ENCODE measurements around the gene PAM16.

PAM16 gene

GRCh38 chr16:4358236-4358635, 7.1 kb upstream of the PAM16 start:
- H3K4me3 ChIP-seq (ENCODE audit: low read depth, low read length) = no peak overlapping the region
- DNase-seq (ENCODE audit: low read depth, low spot score) = no peak
- in situ Hi-C loops (cut with HindIII; ENCODE audit: low sequenced_read_pairs) = no loop called here
- no peak for TF ChIP-seq CTCF (IDR thresholded peaks at IDR 0.05; ENCODE audit: low read depth, low read length)

- no peak overlapping the region for H3K4me3 ChIP-seq (ENCODE audit: low read depth, low read length)
- DNase-seq (ENCODE audit: low read depth, low spot score) = no peak
- in situ Hi-C loops (cut with HindIII; ENCODE audit: low sequenced_read_pairs) = no loop called here
- TF ChIP-seq CTCF (IDR thresholded peaks at IDR 0.05; ENCODE audit: low read depth, low read length) = no peak
Observed at GRCh38 chr16:4356820-4357219, 5.7 kb upstream of the PAM16 start.

GRCh38 chr16:4354512-4355409, 3.6 kb upstream of the PAM16 start:
- no peak overlapping the region for H3K4me3 ChIP-seq (ENCODE audit: low read depth, low read length)
- TF ChIP-seq CTCF (IDR thresholded peaks at IDR 0.05; ENCODE audit: low read depth, low read length) = no peak
- no peak for DNase-seq (ENCODE audit: low read depth, low spot score)
- in situ Hi-C loops (cut with HindIII; ENCODE audit: low sequenced_read_pairs) = no loop called here

GRCh38 chr16:4353675-4354074, 2.6 kb upstream of the PAM16 start:
- no peak for TF ChIP-seq CTCF (IDR thresholded peaks at IDR 0.05; ENCODE audit: low read depth, low read length)
- no peak overlapping the region for H3K4me3 ChIP-seq (ENCODE audit: low read depth, low read length)
- DNase-seq (ENCODE audit: low read depth, low spot score) = no peak
- in situ Hi-C loops (cut with HindIII; ENCODE audit: low sequenced_read_pairs) = no loop called here

GRCh38 chr16:4352843-4353242, 1.7 kb upstream of the PAM16 start:
- no peak overlapping the region for H3K4me3 ChIP-seq (ENCODE audit: low read depth, low read length)
- in situ Hi-C loops (cut with HindIII; ENCODE audit: low sequenced_read_pairs) = no loop called here
- no peak for TF ChIP-seq CTCF (IDR thresholded peaks at IDR 0.05; ENCODE audit: low read depth, low read length)
- no peak for DNase-seq (ENCODE audit: low read depth, low spot score)

GRCh38 chr16:4351880-4352279, 759 bp upstream of the PAM16 start:
- no peak overlapping the region for H3K4me3 ChIP-seq (ENCODE audit: low read depth, low read length)
- TF ChIP-seq CTCF (IDR thresholded peaks at IDR 0.05; ENCODE audit: low read depth, low read length) = no peak
- no peak for DNase-seq (ENCODE audit: low read depth, low spot score)
- in situ Hi-C loops (cut with HindIII; ENCODE audit: low sequenced_read_pairs) = no loop called here

Measured in astrocyte of the spinal cord (primary cell).